SK-N-MC (cell line): Measurements from ENCODE around the gene EFNA2.
A peak's percentile ranks its signal among the peaks of the same experiment; 100 is the strongest.

Experiments used
- DNase-seq: peaks from one replicate; pipeline ENCODE4 v3.0.0-alpha.2; 2011; ENCODE audit warnings: low read depth, low spot score
- H3K27ac ChIP-seq: fragments of 200-600 bp; sonication (generic); 2 replicates; pipeline ENCODE4 v1.5.1; 2016; ENCODE audit warnings: mixed run types
- H3K36me3 ChIP-seq: fragments of 200-600 bp; sonication (generic); 2 replicates; pipeline ENCODE4 v1.6.1; 2017; ENCODE audit warnings: antibody characterized with exemption, low read length, mixed read lengths; ENCODE audit not compliant: insufficient read depth
- H3K4me3 ChIP-seq: fragments of 200-600 bp; sonication (generic); 2 replicates; pipeline ENCODE4 v1.5.1; 2016
- H3K9ac ChIP-seq: fragments of 200-600 bp; sonication (generic); 2 replicates; pipeline ENCODE4 v1.8.0; 2017; ENCODE audit warnings: mixed run types, mixed read lengths; ENCODE audit not compliant: insufficient read length
- H3K9me3 ChIP-seq: fragments of 200-600 bp; sonication (generic); 2 replicates; pipeline ENCODE4 v1.6.1; 2017; ENCODE audit warnings: low read depth, mild to moderate bottlenecking, antibody characterized with exemption, low read length, moderate library complexity, mixed read lengths
- EZH2 ChIP-seq: fragments of 200-600 bp; sonication (generic); IDR thresholded peaks from one replicate; pipeline ENCODE4 v1.6.1; 2017; ENCODE audit warnings: antibody characterized with exemption
- FOXP2 ChIP-seq: optimal IDR thresholded peaks from 2 replicates; pipeline ENCODE3; 2011; ENCODE audit warnings: mild to moderate bottlenecking, moderate library complexity; ENCODE audit not compliant: insufficient read depth; ENCODE audit errors: extremely low read length, control extremely low read depth
- POLR2AphosphoS5 ChIP-seq: IDR thresholded peaks from 2 replicates; pipeline ENCODE4 v1.6.1; 2012; ENCODE audit warnings: mild to moderate bottlenecking, low read depth, low read length, borderline replicate concordance

Gene EFNA2

DNA sequence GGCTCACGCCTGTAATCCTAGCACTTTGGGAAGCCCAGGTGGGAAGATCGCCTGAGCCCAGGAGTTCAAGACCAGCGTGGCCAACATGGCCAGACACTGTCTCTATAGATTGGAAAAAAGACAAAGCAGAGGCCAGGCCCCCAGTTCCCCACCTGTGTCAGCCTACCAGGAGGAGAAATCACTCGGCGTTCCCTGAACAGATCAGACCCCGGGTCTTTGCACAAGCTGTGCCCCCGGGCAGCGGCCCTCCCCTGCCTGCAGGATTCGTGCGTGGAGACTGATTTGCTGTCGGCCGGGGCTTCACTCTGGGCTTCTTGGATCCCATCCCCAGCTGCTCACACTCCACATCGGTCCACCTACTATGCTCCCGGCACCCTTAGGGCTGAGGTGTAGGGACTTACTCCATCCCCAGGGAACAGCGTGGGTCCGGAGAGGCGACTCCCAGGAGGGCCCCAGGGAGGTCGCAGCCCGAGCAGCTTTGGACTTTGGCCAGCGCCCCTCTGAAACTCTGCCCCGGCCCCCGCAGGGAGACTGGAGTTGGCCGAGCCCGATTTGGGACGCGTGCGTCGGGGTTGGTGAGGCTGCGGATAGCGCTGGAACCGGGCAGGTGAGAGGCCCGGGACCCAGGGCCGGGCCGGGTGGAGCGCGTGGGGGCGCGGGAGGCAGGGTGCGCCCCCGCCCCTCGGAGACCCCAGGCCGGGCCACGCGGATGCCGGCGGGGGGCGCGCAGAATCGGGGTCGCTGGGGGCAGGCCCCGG is 515 bp upstream of the EFNA2 start:
- H3K36me3 ChIP-seq: no peaks in the 10 kb centered on the region
- H3K9me3 ChIP-seq: no peaks in the 10 kb centered on the region
- no peak for DNase-seq
- TF ChIP-seq EZH2 (peak; percentile 46), FOXP2 (no peak), POLR2AphosphoS5 (no peak)
- H3K27ac ChIP-seq: no peak overlapping the region
- H3K4me3 ChIP-seq: no peak overlapping the region
- no peak overlapping the region for H3K9ac ChIP-seq

GRCh38 chr19:1286487-1287353 is 1.0 kb downstream of the EFNA2 start:
- peak overlapping the region; percentile 36; the same call in 1 of the 2 replicates for H3K4me3 ChIP-seq
- DNase-seq: no peak
- no peak overlapping the region for H3K27ac ChIP-seq
- no peaks in the 10 kb centered on the region for H3K9me3 ChIP-seq
- H3K9ac ChIP-seq: no peak overlapping the region
- H3K36me3 ChIP-seq: no peaks in the 10 kb centered on the region
- TF ChIP-seq FOXP2 (no peak), EZH2 (no peak), POLR2AphosphoS5 (no peak)

GRCh38 chr19:1287354-1288225 is 1.9 kb downstream of the EFNA2 start:
- no peak overlapping the region for H3K27ac ChIP-seq
- no peaks in the 10 kb centered on the region for H3K9me3 ChIP-seq
- no peaks in the 10 kb centered on the region for H3K36me3 ChIP-seq
- H3K9ac ChIP-seq: no peak overlapping the region
- TF ChIP-seq FOXP2 (no peak), EZH2 (no peak), POLR2AphosphoS5 (no peak)
- no peak for DNase-seq
- H3K4me3 ChIP-seq: no peak overlapping the region

DNA sequence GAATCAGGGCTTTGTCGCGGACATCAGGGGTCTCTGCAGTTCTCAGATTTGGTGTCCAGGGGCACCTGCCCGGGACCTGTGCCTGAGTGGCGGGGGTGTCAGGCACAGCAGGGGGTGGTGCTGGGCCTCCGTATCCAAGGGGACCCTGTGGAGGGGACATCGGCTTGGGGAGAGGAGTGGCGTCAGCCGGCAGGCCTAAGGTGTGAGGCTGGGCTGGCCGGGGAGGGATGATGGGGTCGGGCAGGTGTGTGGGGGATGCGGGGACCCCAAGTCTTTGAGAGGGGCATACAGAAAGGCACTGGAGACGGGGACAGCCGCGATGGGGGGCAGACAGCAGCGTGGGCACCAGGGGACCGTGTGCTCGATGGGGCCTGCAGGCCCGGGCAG is 2.5 kb downstream of the EFNA2 start:
- Histone ChIP-seq H3K36me3 (no peaks in the 10 kb centered on the region), H3K4me3 (no peak overlapping the region), H3K27ac (no peak overlapping the region), H3K9ac (no peak overlapping the region), H3K9me3 (no peaks in the 10 kb centered on the region)
- no peak for TF ChIP-seq POLR2AphosphoS5
- no peak for TF ChIP-seq EZH2
- TF ChIP-seq FOXP2: no peak
- no peak for DNase-seq

DNA sequence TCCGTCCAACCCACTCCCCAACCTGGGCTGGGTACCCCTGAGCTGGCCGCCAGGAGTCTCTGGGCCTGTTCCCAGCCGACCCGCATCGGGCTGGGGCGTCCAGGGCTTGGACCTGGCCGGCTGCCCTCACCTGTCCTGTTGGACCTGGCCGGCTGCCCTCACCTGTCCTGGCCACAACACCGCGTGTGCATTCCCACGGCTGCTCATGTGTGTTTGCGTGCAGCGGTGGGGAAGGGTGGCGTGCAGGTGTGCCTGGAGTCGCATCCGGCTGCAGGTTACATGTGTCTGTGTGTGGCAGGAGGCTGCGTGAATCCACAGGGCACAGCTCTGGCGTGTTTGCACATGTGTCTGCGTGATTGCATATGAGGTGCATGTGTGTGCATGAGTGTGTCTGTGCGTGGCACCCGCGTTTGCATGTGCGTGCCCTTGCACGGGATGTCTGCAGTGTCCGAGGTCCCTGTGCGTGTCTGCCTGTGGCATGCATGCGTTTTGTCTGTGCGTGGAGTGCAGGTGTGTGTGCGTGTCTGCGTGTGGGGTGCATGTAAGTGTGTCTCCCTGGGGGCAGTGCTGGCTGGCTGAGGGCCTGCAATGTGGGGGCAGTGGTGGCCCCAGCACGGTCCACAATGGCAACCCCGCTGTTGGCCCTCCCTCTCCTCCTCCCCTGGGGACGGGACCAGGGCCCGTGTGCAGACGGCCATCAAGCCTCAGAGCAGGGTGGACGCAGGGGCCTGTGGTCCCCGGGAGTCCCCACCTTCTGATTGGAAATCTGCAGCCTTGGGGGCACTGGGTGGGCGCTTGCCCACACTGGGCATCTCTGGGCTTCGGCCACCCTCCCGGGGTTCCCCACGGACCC is 3.4 kb downstream of the EFNA2 start:
- DNase-seq: no peak
- no peaks in the 10 kb centered on the region for H3K36me3 ChIP-seq
- no peaks in the 10 kb centered on the region for H3K9me3 ChIP-seq
- no peak overlapping the region for H3K9ac ChIP-seq
- no peak overlapping the region for H3K4me3 ChIP-seq
- H3K27ac ChIP-seq: no peak overlapping the region
- no peak for TF ChIP-seq POLR2AphosphoS5
- TF ChIP-seq EZH2: no peak

DNA sequence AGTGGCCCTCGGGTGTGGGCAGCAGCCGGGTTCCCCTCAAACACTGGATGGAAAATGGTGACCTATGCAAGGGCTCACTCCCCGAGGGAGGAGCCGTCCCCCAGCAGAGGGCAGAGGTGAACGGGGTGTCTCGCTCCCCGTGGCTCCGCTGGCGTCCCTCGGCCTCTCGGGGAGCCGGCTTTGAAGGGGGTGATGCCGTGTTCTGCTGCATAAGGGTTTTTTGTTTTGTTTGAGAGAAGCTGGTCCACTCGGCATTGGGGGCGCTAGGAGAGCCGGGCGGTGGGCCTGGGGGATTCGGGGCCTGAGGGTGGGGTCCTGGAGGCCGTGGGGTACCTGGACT is 4.0 kb downstream of the EFNA2 start:
- TF ChIP-seq POLR2AphosphoS5: no peak
- no peak for TF ChIP-seq EZH2
- no peak for TF ChIP-seq FOXP2
- DNase-seq: no peak
- no peak overlapping the region for H3K4me3 ChIP-seq
- H3K27ac ChIP-seq: no peak overlapping the region
- H3K9me3 ChIP-seq: no peaks in the 10 kb centered on the region
- no peak overlapping the region for H3K9ac ChIP-seq
- no peaks in the 10 kb centered on the region for H3K36me3 ChIP-seq

- TF ChIP-seq FOXP2 (no peak), POLR2AphosphoS5 (no peak), EZH2 (no peak)
- no peak for DNase-seq
- Histone ChIP-seq H3K9me3 (no peaks in the 10 kb centered on the region), H3K36me3 (no peaks in the 10 kb centered on the region), H3K27ac (no peak overlapping the region), H3K9ac (no peak overlapping the region), H3K4me3 (no peak overlapping the region)
Observed at GRCh38 chr19:1290196-1290702, 4.6 kb downstream of the EFNA2 start.
